ENCODE results near the gene PRAMEF10.
"Not testable (repeated sequence)": the region's sequence is repeated elsewhere in the genome, so short reads cannot be mapped to it uniquely, and the experiment has no call there.

PRAMEF10 gene

DNA sequence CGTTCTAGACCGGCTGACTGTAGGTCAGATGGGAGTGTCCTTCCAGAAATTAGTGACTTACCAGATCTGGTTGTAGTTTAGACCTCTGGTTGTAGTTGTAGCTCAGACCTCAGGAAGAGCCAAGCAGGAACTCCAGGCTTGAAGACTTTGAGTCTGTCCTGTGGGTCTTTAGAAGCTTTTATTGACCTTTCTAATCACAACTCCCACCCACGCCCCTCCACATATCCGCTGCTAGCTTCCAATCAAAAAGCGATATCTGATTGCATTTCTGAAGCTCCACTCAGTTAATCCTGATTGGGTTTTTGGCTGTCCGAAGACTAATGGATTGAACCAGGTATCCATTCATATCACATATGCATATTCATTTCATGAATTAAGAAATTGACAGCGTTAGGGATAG, 49.5 kb downstream of the PRAMEF10 start, which contains the start of gene HNRNPCL1:
HNRNPCL1 (minus strand) TSS at position 101 of the 400 bp plus-strand sequence. CDS start 431 bp downstream, outside the sequence.
- ATAC-seq (replicated peaks; ENCODE audit: extremely low read depth, poor library complexity, severe bottlenecking); H3K4me3 Mint-ChIP-seq; H3K9me3 Mint-ChIP-seq; H3K4me1 Mint-ChIP-seq; DNase-seq (ENCODE audit: low spot score in 2 of 2); H3K36me3 Mint-ChIP-seq (ENCODE audit: insufficient read depth); H3K27ac Mint-ChIP-seq (ENCODE audit: low read depth): not testable (repeated sequence)
- peaks cover 23% of the 10 kb centered on the region for H3K27me3 Mint-ChIP-seq

Measured in central memory CD8-positive, alpha-beta T cell (primary cell).